Measurements from ENCODE around the gene ASCC1.

ASCC1 gene

GRCh38 chr10:72062832-72063702 lies 153.0 kb downstream of the ASCC1 start:
- no peak for DNase-seq

GRCh38 chr10:72062382-72062781 lies 153.7 kb downstream of the ASCC1 start:
- DNase-seq = no peak

GRCh38 chr10:72061930-72062329 lies 154.1 kb downstream of the ASCC1 start:
- DNase-seq = no peak

GRCh38 chr10:72061491-72061890 lies 154.6 kb downstream of the ASCC1 start:
- DNase-seq = no peak

- DNase-seq = no peak
Measured at GRCh38 chr10:72059843-72060822, 155.9 kb downstream of the ASCC1 start.

GRCh38 chr10:72058989-72059842 lies 156.9 kb downstream of the ASCC1 start:
- DNase-seq = no peak

- no peak for DNase-seq
Measured at GRCh38 chr10:72058347-72058898, 157.7 kb downstream of the ASCC1 start.

GRCh38 chr10:72056932-72057751 lies 158.9 kb downstream of the ASCC1 start:
- no peak for DNase-seq

- no peak for DNase-seq
Measured at GRCh38 chr10:72056113-72056512, 160.0 kb downstream of the ASCC1 start.

GRCh38 chr10:72053690-72054089 lies 162.4 kb downstream of the ASCC1 start:
- DNase-seq = no peak

- DNase-seq = no peak
Measured at GRCh38 chr10:72050873-72051272, 165.2 kb downstream of the ASCC1 start.

GRCh38 chr10:72049969-72050781 lies 165.9 kb downstream of the ASCC1 start:
- DNase-seq = no peak

- no peak for DNase-seq
Measured at GRCh38 chr10:72049472-72049871, 166.6 kb downstream of the ASCC1 start.

- peak; percentile 90 for DNase-seq
Measured at GRCh38 chr10:72048450-72049124, 167.5 kb downstream of the ASCC1 start.

All from CD4-positive, alpha-beta T cell treated with Interleukin-10 for 1 hour (primary cell).